Stimulated activated CD8-positive, alpha-beta memory T cell treated with anti-CD3 and anti-CD28 coated beads, Interleukin-4, amount 100 ng/mL, for 4 hours (primary cell): ENCODE measurements around the gene MUC21.
A peak's percentile ranks its signal among the peaks of the same experiment; 100 is the strongest.
"Not testable (repeated sequence)": the region's sequence is repeated elsewhere in the genome, so short reads cannot be mapped to it uniquely, and the experiment has no call there.

Source experiments
- DNase-seq, 2 donors: peaks; one replicate each; pipeline ENCODE4 v3.0.0-alpha.2; 2020; ENCODE audit warnings: low read depth in 2 of 2, low spot score in 1 of 2

The MUC21 gene

GRCh38 chr6:30966154-30966553 lies 17.4 kb upstream of the MUC21 start:
- DNase-seq, result no peak

GRCh38 chr6:30969171-30969570 lies 14.3 kb upstream of the MUC21 start:
- not testable (repeated sequence) for DNase-seq

- no peak for DNase-seq
Measured at GRCh38 chr6:30970946-30971345, 12.6 kb upstream of the MUC21 start.

- no peak for DNase-seq
Measured at GRCh38 chr6:30972816-30973215, 10.7 kb upstream of the MUC21 start.

- no peak for DNase-seq
Measured at GRCh38 chr6:30974490-30975252, 8.8 kb upstream of the MUC21 start.

GRCh38 chr6:30979141-30979540 lies 4.4 kb upstream of the MUC21 start:
- DNase-seq, result no peak

GRCh38 chr6:30979690-30980089 lies 3.8 kb upstream of the MUC21 start:
- no peak for DNase-seq

- no peak for DNase-seq
Measured at GRCh38 chr6:30981942-30982772, 1.4 kb upstream of the MUC21 start.

GRCh38 chr6:30985490-30985889 lies 2.0 kb downstream of the MUC21 start:
- DNase-seq, result no peak

- no peak for DNase-seq
Measured at GRCh38 chr6:30987304-30987703, 3.8 kb downstream of the MUC21 start.

GRCh38 chr6:30988209-30988825 lies 4.8 kb downstream of the MUC21 start:
- no peak for DNase-seq

GRCh38 chr6:30990422-30991086 lies 7.0 kb downstream of the MUC21 start:
- DNase-seq, result peak in 1 of 2 donors; percentile 2

- DNase-seq, result no peak
Measured at GRCh38 chr6:30991891-30992290, 8.4 kb downstream of the MUC21 start.

GRCh38 chr6:30997301-30997700 lies 13.8 kb downstream of the MUC21 start:
- no peak for DNase-seq

- no peak for DNase-seq
Measured at GRCh38 chr6:30998785-30999184, 15.3 kb downstream of the MUC21 start.

- not testable (repeated sequence) for DNase-seq
Measured at GRCh38 chr6:31000067-31000860, 16.7 kb downstream of the MUC21 start.

GRCh38 chr6:31001281-31001888 lies 17.9 kb downstream of the MUC21 start:
- DNase-seq, result no peak

- DNase-seq, result no peak
Measured at GRCh38 chr6:31002471-31002870, 19.0 kb downstream of the MUC21 start.

GRCh38 chr6:31004794-31005193 lies 21.3 kb downstream of the MUC21 start:
- DNase-seq, result no peak
